SKM-1 (cell line): Measurements from ENCODE around the gene CHMP4A.

Experiments used
- DNase-seq: peaks from one replicate; lab custom pipeline; 2025; ENCODE audit not compliant: unreplicated experiment; lab: John Stamatoyannopoulos, UW

Gene CHMP4A

GRCh38 chr14:24179961-24180796 lies 33.1 kb downstream of the CHMP4A start:
- no peak for DNase-seq

- DNase-seq = no peak
Observed at GRCh38 chr14:24179294-24179960, 33.9 kb downstream of the CHMP4A start.

- DNase-seq = no peak
Observed at GRCh38 chr14:24178399-24179178, 34.7 kb downstream of the CHMP4A start.

DNA sequence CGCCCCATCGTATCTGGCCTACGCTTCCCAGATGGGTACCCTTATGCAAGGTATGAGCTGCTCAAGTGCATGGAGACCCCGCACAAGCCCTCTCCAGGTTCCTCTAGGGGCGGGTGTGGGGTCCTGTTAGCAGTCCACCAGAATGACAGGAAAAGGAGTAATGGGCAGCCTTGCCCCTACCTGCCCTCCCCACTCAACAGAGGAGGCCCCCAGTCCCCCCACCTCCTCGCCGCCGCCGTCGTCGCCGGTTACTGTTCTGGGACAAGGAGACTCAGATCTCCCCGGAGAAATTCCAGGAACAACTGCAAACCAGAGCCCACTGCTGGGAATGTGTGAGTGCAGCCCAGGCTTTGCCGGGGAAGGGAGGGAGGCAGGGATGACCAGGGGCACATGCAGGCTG lies 35.4 kb downstream of the CHMP4A start:
- DNase-seq = no peak

GRCh38 chr14:24177041-24177825 lies 36.1 kb downstream of the CHMP4A start:
- DNase-seq = no peak

- DNase-seq = no peak
Observed at GRCh38 chr14:24176599-24176998, 36.7 kb downstream of the CHMP4A start.

GRCh38 chr14:24172871-24173281 lies 40.4 kb downstream of the CHMP4A start:
- no peak for DNase-seq

- no peak for DNase-seq
Observed at GRCh38 chr14:24172261-24172860, 40.9 kb downstream of the CHMP4A start.

DNA sequence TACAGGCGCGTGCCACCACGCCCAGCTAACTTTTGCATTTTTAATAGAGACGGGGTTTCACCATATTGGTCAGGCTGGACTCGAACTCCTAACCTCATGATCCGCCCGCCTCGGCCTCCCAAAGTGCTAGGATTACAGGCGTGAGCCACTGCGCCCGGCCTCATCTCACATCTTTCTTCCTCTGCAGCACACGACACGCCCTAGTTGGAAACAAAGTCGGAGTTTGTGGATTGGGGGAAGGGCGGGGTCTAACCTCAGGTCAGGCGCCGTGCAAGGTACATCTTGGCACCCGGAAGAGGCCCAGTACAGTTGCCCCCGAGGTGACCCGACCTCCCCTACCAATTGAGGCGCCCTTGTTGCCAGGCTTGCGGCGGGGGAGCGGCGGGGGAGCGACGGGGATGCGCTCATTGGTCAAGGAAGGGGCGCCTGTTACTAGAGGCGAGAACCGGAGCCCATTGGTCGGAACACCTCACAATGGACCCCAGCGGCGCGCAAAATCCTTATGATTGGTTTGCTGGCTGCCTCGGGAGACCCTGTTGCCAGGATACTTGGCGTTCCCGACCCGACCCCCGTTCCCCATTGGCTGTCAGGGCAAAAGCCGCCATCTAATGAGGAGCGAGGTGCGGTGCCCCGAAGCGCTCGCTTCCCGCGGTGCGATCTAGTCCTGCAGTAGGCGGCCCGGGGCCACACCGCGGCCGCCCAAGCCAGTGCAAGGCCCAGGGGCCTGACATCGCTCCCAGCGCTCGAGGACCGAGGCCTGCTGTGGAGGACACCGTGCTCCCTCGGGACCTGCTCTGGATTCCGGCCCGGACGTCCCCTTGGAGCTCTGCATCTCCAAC lies 41.6 kb downstream of the CHMP4A start, which contains the start of gene REC8:
REC8 (plus strand) TSS at position 659 of the 839 bp plus-strand sequence. CDS start 473 bp downstream, outside the sequence.
- DNase-seq = no peak

- DNase-seq = no peak
Observed at GRCh38 chr14:24167469-24168114, 45.7 kb downstream of the CHMP4A start.

GRCh38 chr14:24165785-24166184 lies 47.5 kb downstream of the CHMP4A start:
- no peak for DNase-seq

- DNase-seq = no peak
Observed at GRCh38 chr14:24164518-24164991, 48.7 kb downstream of the CHMP4A start.

- no peak for DNase-seq
Observed at GRCh38 chr14:24162093-24162492, 51.2 kb downstream of the CHMP4A start.

- DNase-seq = peak; percentile 67
Observed at GRCh38 chr14:24160850-24161804, 52.2 kb downstream of the CHMP4A start, which contains the start of gene IRF9. Gene IRF9 (plus strand): TSS chr14:24161265. CDS start chr14:24162145, 880 bp downstream.

GRCh38 chr14:24160499-24160849 lies 52.8 kb downstream of the CHMP4A start:
- DNase-seq = no peak

DNA sequence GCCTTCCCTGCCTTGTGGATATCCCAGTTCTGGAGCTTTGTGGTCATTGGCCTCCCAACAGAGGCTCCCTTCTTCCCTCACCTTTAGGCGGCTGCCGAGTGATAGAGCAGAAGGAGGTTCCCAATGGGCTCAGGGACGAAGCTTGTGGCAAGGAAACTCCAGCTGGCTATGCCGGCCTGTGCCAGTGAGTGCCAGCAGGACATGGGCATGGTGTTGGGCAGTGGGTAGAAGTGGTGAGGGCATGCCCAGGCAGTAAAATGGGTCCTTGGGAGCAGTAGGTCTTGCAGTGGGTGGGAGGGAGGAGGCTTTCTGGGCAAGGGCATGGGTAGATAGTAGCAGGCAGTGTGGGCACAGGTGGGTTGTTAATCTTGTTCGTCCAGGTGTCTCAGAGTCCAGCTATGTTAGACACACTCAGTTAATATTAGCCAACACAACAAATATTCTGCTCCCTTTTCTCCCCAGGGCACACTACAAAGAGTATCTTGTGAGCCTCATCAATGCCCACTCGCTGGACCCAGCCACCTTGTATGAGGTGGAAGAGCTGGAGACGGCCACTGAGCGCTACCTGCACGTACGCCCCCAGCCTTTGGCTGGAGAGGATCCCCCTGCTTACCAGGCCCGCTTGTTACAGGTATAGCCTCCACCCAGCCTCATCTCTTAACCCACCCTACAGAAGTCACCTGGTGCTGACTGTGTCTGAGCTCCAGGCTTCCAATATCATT lies 53.4 kb downstream of the CHMP4A start:
- no peak for DNase-seq
